Measurements from ENCODE around the gene MXD3.
A peak's percentile ranks its signal among the peaks of the same experiment; 100 is the strongest.

MXD3 gene

GRCh38 chr5:177303121-177303924 is 8.4 kb downstream of the MXD3 start, which contains the start of the genes PRELID1 and RAB24:
TSS of gene PRELID1 (plus strand) at chr5:177303799. CDS start at chr5:177303986, 187 bp downstream.
TSS of gene RAB24 (minus strand) at chr5:177303719. CDS start at chr5:177303288, 431 bp downstream.
- peak; percentile 82 for DNase-seq (ENCODE audit: low read depth)

- no peak for DNase-seq (ENCODE audit: low read depth)
These were observed 9.2 kb downstream of the MXD3 start for GRCh38 chr5:177302354-177303110.

GRCh38 chr5:177301503-177302165 is 10.1 kb downstream of the MXD3 start:
- no peak for DNase-seq (ENCODE audit: low read depth)

- DNase-seq (ENCODE audit: low read depth): no peak
These were observed 10.7 kb downstream of the MXD3 start for GRCh38 chr5:177300951-177301350.

GRCh38 chr5:177300236-177300880 is 11.3 kb downstream of the MXD3 start:
- peak; percentile 36 for DNase-seq (ENCODE audit: low read depth)

GRCh38 chr5:177299697-177300096 is 12.0 kb downstream of the MXD3 start:
- no peak for DNase-seq (ENCODE audit: low read depth)

GRCh38 chr5:177297922-177298321 is 13.8 kb downstream of the MXD3 start:
- no peak for DNase-seq (ENCODE audit: low read depth)

GRCh38 chr5:177296581-177296980 is 15.1 kb downstream of the MXD3 start:
- DNase-seq (ENCODE audit: low read depth): no peak

GRCh38 chr5:177295924-177296323 is 15.8 kb downstream of the MXD3 start:
- no peak for DNase-seq (ENCODE audit: low read depth)

- no peak for DNase-seq (ENCODE audit: low read depth)
These were observed 17.1 kb downstream of the MXD3 start for GRCh38 chr5:177294632-177295031.

GRCh38 chr5:177293819-177294581 is 17.7 kb downstream of the MXD3 start:
- DNase-seq (ENCODE audit: low read depth): no peak

- DNase-seq (ENCODE audit: low read depth): no peak
These were observed 20.0 kb downstream of the MXD3 start for GRCh38 chr5:177291735-177292134.

GRCh38 chr5:177290816-177291596 is 20.7 kb downstream of the MXD3 start:
- no peak for DNase-seq (ENCODE audit: low read depth)

- DNase-seq (ENCODE audit: low read depth): no peak
These were observed 23.5 kb downstream of the MXD3 start for GRCh38 chr5:177288191-177288590.

- no peak for DNase-seq (ENCODE audit: low read depth)
These were observed 34.8 kb downstream of the MXD3 start for GRCh38 chr5:177276886-177277285.

GRCh38 chr5:177275883-177276282 is 35.8 kb downstream of the MXD3 start:
- no peak for DNase-seq (ENCODE audit: low read depth)

GRCh38 chr5:177271113-177271512 is 40.6 kb downstream of the MXD3 start:
- DNase-seq (ENCODE audit: low read depth): no peak

- DNase-seq (ENCODE audit: low read depth): no peak
These were observed 41.0 kb downstream of the MXD3 start for GRCh38 chr5:177270653-177271052.

- DNase-seq (ENCODE audit: low read depth): no peak
These were observed 41.7 kb downstream of the MXD3 start for GRCh38 chr5:177269976-177270375.

- DNase-seq (ENCODE audit: low read depth): no peak
These were observed 42.3 kb downstream of the MXD3 start for GRCh38 chr5:177269232-177269895.
